ENCODE measurements around the gene PTPRR.

Gene PTPRR

GRCh38 chr12:70908978-70909377, 11.6 kb downstream of the PTPRR start:
- no peak for DNase-seq

DNA sequence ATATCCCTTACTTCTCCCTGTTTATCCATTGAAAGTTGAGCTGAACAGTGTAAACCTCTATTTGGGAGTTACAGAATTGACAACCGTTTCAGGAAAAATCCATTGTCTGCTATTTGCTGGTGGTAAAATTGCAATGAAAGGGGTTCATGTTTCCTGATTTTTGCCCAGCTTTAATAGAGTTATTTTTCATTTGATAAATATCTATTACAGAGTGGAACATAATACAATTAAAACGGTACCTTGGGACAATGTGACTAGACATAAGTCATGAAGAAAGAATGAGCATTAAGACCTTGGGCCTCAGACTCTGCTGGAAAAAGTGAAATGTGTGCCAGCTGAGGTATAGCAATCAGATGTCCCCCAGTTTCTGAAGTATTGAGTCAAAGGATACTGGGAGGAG, 13.1 kb downstream of the PTPRR start:
- DNase-seq: no peak

DNA sequence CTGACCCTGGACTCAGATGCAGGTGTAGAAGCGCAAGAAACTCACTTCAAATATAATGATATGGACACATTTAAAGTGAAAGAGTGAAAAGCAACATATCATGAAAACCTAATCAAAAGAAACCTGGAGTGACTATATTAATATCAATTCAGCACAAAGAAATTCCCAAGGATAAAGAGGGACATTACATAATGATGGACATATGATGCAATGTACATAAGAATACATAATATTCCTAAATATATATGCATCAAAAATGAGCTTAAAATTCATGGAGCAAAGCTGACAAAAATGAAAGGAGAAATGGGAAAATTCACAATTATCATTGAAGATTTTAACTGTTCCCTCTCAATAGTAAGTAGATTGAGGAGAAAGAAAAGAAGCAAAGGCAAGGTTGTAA, 24.6 kb downstream of the PTPRR start:
- DNase-seq: no peak

GRCh38 chr12:70892593-70892992, 27.9 kb downstream of the PTPRR start:
- DNase-seq: no peak

DNA sequence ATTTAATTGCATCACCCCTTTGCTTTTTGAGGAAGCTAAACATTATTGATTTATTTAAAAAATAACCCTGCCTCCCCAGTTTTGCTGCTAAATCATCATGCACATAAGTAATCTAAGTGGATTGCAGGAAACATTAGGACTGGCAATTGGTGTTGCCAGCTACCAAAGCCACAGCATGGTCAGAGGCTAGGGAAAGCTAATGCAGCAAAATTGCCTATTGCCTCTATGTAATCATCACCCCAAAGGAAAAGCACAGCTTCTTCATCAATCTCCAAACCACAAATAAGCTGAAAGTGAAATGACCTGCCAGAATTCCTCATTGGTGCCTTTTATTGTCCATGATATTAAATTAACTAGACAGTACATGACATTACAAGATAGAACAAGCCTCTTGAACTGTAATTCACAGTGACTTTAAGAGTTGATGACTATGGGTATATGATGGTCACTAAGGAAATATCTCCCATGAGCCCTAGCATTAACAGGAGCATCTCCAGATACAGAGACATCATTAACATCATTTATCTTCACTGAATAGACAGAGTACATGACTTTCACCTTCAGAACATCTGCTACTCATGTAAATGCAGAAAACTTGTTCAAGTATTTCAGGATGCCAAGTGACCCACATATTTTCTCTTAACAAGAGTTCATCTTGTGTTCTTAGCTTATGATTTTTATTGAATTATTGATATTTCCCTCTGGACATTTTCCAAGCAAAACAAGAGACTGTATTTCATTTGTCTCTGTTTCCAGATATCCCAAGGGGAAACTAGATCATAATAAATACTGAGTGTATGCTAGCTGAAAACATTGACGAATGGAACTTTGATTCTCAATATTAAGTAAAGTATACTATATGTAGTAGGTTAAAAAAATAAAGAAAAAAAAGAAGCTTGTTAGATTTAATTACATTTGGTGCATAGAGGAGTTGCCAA, 29.4 kb downstream of the PTPRR start:
- no peak for DNase-seq

DNA sequence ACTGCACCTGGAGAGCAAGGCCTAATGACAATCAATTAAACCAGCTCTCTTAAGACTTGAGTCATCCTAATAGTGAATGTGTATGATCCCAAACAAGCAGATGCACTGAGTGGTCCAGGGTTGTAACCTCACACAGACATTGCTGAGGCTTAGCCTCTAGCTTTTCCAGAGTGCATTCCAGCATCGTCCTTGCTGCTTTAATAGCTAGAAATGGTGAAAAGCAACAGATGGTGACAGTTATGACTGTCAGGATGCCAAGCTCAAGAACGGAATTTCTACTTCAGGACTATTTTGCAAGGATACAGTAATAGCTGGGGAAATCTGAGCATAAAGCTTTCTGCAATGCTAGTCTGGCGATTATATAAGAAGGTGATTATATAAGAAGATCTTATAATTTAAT, 34.6 kb downstream of the PTPRR start:
- no peak for DNase-seq

DNA sequence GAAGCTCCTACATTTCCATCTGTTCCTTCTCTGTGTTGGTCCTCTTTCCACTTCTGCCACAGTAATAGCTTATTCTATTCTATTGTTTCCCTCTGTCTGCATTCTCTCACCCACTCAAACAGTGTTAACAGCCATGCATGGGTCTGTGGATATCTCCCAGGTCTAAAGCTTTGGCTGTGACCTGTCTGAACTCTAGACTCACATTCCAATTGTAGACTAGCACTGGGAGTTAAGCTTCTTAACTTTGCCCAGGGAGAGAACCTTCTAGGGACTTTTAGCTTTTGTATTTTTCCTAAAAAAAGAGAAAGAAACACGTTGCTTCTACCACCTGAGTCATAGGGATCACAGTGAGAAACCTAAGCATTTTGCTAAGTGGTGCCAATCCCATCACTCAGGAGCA, 36.7 kb downstream of the PTPRR start:
- DNase-seq: no peak

- DNase-seq: no peak
Measured at GRCh38 chr12:70880744-70881143, 39.8 kb downstream of the PTPRR start.

DNA sequence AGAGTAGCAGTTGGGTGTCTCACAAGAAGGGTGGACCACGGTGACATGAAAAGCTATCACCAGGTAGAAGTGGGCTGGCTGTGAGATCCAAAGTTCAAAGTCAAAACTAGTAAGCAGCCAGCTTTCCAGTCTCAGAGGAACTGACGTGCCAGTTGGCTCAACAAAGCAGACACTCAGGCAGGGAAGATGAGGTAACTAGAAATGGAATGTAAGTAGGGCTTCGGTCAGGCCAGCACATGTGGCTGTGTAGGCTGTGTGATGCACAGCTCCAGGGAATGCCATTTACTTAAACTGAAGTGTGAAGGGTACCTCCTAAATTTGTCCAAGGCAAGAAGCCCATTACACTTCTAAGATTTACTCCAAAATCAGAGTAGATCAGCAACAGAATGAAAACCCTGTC, 43.6 kb downstream of the PTPRR start:
- no peak for DNase-seq

GRCh38 chr12:70875628-70876027, 44.9 kb downstream of the PTPRR start:
- no peak for DNase-seq

GRCh38 chr12:70854881-70855568, 65.5 kb downstream of the PTPRR start:
- DNase-seq: no peak

- DNase-seq: no peak
Measured at GRCh38 chr12:70854138-70854537, 66.4 kb downstream of the PTPRR start.

DNA sequence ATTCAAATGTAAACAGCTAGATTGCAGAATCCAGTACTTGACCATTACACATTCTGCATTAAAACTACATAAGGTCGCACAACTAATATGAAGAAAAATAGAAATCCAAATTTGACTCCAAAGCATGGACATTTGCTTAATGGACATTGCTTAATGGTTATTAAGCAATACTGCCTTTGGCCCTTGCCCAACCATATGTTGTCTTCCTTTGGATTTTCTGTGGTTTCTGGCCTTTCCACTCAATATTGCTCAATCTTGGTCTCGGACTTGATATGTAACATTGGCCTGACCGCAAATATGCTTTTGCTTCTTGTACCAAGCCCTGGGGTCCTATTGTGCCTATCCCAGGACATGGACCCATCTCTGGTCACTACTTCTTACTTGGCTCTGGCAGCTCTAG, 67.2 kb downstream of the PTPRR start:
- no peak for DNase-seq

GRCh38 chr12:70852416-70853150, 68.0 kb downstream of the PTPRR start:
- no peak for DNase-seq

DNA sequence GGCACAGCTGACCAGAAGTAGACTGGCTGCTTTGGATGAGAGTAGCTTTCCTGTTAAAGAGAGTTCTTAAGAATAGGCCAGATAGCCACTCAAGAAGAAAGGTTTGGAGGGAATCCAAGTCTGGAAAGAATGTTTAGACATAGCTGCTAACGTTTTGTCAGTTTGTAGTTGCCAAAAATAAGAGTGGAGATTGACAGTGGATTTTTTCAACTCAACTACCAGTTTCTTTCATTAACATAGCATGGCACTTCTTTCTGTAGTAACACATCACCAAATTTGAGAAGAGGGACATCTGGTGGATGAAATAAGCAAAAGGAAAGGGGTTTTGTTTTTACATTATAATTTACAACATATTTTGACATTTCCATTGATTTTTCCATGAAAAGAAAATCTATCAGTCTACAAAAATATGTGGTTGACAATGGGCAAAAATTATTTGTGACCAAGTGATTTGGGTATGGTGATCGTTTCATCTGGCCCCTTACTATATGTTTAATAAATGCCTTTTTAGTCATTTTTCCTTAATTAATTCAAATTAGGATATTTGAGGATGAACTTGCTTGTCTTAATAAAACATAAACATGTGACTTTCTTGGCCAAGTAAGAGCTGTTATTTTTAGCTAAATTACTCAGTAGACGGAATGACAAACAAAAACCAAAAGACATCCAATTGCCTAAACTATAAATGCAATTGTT, 71.1 kb downstream of the PTPRR start:
- DNase-seq: no peak

GRCh38 chr12:70847871-70848270, 72.7 kb downstream of the PTPRR start:
- DNase-seq: no peak

GRCh38 chr12:70845268-70845667, 75.3 kb downstream of the PTPRR start:
- no peak for DNase-seq

- DNase-seq: no peak
Measured at GRCh38 chr12:70843363-70843762, 77.2 kb downstream of the PTPRR start.

DNA sequence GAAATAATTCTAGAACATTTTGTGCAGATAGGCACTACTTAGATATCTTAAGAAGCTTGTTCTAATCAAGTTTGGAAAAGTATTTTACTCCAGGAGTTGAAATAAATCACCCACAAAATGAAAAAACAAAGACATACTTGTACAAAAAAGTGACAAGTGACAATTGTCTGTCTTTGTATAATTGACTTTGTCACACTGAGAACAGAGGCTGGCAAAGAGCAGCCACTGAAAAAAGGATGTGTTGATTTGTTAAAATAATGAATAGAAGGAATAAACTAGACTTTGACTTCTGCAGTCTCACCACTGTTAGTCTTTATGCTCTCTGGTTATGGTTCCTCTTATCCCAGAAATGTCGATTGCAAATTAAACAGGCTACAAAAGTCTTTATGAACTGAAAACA, 77.6 kb downstream of the PTPRR start:
- no peak for DNase-seq

DNA sequence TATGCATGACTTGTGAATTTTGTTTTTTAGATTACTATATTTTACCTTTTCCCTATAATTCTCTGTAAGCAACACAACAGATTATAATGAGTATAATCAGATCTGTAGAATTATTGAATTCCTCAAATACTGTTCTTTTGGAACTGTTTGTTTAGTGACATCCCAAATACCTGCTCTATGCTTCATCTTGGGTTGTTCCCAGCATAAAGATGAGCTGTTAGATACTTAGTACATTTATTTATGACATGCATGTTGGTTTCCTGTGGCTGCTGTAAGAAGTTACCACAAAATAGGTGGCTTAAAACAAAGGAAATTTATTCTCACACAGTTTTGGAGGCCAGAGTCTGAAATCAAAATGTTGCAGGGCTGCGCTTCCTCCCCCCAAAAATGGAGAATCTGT, 78.4 kb downstream of the PTPRR start:
- DNase-seq: no peak

- no peak for DNase-seq
Measured at GRCh38 chr12:70840656-70841350, 79.7 kb downstream of the PTPRR start.

DNA sequence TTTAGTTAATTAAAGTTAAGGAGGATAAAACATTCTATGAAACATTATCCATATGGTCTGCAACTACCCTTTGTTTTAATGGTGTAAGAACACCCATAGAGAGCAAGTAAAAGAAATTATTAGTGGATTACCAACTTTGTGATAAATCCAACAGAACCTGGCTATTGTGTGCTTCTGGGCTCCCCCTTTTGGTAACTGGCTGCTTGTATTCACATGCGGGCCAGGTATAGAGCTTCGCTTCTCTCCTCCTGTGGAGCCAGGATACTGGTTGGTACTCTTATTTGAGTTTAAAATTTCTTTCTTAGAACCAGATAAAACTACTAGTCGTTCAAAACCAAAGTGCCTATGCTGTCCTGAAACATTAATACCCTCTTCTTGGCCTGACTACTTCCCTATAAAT, 81.0 kb downstream of the PTPRR start:
- DNase-seq: no peak
